H7 (cell line): ENCODE results near the gene COL2A1. TPM values are rescaled to one million over a fixed set of nuclear protein-coding genes. Genes with fewer than 3 reads are reported as not detected.

Experiments used
- DNase-seq: peaks from one replicate; pipeline ENCODE4 v3.0.0; 2012
- H3K27me3 ChIP-seq: 2 replicates; pipeline ENCODE4 v1.6.0; 2011; ENCODE audit warnings: mild to moderate bottlenecking, low read length; ENCODE audit not compliant: control insufficient read depth, insufficient read depth
- H3K36me3 ChIP-seq: replicated peaks from 2 replicates; pipeline ENCODE4 v1.5.1; 2011; ENCODE audit warnings: low read length; ENCODE audit not compliant: control insufficient read depth, insufficient read depth
- H3K4me3 ChIP-seq: 2 replicates; pipeline ENCODE4 v1.5.1; 2011; ENCODE audit warnings: low read depth, mild to moderate bottlenecking, control low read depth, low read length, moderate library complexity; ENCODE audit not compliant: insufficient read depth
- total RNA-seq: library from RNA; depleted of rRNA; stranded (reverse); fragments of >200 nt; shearing (Covaris generic); gene quantifications from 2 replicates; pipeline ENCODE4 v1.2.3, GENCODE V29; 2014

Gene COL2A1
- total RNA-seq, 1 experiment from 2014 or later = 2.0 TPM

DNA sequence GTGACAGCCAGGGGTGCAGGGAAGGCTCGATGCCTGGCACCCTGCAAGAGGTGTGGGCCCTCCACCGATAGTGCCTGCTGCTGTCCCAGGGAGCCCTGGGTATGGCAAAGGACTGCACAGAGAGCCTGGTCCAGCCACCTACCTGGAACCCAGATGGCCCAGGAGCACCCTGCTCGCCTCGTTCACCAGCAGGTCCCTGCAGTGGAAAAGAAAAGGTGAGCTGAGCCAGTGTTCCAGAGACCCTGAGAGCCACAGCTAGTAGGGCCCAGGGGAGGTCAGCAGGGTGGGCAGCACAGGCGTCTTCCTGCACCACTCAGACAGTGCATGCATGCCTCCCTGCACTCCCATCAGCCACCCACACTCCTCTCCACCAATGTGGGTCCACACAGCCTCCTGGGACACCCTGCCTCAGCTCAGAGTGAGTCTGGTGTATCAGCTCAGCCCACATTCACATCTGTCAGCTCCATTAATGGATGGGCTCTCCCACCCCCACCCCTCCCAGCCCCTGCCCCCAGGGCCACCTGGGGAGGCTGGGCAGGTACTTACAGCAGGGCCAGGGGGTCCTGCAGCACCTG, 20.6 kb downstream of the COL2A1 start:
- H3K36me3 ChIP-seq = no peaks in the 10 kb centered on the region
- DNase-seq = no peak
- H3K4me3 ChIP-seq = no peak overlapping the region
- peaks cover 1% of the 10 kb centered on the region for H3K27me3 ChIP-seq

DNA sequence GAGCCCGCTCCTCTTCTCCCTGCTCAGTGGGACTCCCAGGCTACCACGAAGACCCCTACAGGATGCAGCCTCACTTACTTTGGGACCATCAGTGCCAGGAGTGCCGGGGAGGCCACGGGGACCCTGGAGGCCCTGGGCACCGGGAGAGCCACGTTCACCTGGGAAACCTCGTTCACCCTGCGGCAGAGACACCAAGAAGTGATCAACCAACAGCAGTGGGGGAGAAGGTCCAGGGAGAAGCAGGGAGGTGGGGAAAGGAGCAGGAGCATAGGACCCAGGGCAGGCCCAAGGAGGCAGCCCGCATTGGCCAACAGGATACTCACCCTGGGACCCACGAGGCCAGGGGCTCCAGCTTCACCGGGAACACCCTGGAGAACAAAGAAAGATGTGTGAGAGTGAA, 21.5 kb downstream of the COL2A1 start:
- no peak for DNase-seq
- no peaks in the 10 kb centered on the region for H3K36me3 ChIP-seq
- H3K27me3 ChIP-seq = peaks cover 1% of the 10 kb centered on the region
- no peak overlapping the region for H3K4me3 ChIP-seq

DNA sequence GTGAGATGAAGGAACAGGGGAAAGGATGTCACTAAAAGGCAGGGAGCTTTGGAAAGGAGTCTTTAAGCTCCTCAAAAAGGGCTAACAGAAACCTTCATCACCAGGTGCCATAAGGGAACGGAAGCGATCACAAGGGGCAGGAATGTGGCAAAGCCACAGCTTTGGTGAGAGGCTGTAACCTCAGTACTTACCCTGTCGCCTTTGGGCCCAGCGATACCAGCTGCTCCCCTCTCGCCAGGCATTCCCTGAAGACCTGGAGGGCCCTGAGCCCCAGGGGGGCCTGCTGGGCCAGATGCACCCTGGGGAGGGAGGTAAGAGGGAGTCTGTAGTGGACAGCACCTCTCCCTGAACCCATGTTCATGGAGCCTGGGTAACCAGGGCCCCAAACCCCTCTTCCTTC, 22.0 kb downstream of the COL2A1 start:
- Histone ChIP-seq H3K36me3 (no peaks in the 10 kb centered on the region), H3K27me3 (peaks cover 1% of the 10 kb centered on the region; the same call in 1 of the 2 replicates), H3K4me3 (no peak overlapping the region)
- DNase-seq = no peak

DNA sequence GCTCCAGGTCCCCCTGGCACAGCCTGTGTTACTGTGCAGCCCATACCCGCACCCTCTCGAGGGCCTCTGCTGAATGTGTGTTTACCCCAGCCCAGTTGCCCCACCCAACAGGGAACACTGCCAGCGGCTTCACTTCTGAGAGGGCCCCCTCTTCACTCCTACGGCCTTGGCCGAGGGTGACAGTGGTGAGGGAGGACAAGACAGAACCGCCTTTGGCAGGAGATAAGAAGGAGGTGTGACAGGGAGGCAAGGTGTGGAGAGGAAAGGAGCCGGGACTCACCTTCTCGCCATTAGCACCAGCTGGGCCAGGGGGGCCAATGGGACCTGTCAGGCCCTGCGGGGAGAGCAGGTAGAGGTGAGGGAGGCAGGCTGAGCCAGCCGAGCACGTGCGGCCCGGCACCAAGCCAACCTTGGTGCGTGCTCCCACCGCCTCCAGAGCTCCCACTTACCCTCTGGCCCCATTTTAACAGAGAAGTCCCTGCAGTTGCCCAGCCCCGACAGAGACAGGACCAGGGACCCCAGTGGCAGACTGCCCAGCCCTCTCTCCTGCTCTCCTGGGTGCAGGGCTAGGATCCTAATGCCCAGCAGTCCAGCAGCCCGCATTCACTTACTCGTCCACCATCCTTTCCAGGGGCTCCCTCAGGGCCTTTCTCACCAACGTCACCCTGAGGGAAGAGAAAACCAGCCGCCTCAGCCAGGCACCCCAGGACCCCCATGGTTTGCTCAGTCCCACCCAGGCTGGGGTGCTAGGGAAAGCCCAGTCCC, 22.6 kb downstream of the COL2A1 start:
- H3K27me3 ChIP-seq = peaks cover 1% of the 10 kb centered on the region; the same call in 1 of the 2 replicates
- no peaks in the 10 kb centered on the region for H3K36me3 ChIP-seq
- no peak overlapping the region for H3K4me3 ChIP-seq
- DNase-seq = peak; percentile 31

DNA sequence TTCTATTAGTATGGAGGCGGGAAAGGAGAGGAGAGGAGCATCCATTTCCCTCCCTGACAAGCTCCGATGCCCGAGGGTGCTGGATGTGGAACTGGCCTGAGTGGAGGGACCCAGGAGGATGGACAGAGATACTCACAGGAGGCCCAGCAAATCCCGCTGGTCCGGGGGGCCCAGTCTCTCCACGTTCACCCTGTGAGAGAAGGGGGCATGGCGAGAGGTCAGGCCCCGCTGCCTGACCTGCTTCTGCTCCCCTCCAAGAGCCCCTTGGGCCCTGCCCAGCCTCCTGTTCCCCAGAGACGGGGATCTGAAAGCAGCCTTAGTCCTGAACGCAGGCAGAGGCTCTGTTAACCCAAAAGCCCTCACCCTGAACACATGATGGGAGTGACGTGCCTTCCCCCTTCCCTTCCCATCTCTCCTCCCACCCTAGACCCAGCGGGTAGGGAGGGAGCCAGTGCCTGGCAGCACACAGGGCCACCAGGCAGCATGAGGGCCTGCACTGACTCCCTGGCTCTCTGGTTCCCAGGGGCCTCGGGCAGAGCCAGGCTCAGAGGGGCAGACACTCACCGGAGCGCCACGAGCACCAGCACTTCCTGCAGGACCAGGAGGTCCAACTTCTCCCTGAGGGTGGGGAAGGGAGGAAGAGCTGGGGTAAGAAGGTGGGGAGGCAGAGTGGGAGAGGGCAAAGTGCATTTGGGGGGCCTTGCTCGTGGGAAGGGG, 23.3 kb downstream of the COL2A1 start:
- no peaks in the 10 kb centered on the region for H3K36me3 ChIP-seq
- DNase-seq = peak; percentile 40
- H3K4me3 ChIP-seq = no peak overlapping the region
- peaks cover 1% of the 10 kb centered on the region; the same call in 1 of the 2 replicates for H3K27me3 ChIP-seq

DNA sequence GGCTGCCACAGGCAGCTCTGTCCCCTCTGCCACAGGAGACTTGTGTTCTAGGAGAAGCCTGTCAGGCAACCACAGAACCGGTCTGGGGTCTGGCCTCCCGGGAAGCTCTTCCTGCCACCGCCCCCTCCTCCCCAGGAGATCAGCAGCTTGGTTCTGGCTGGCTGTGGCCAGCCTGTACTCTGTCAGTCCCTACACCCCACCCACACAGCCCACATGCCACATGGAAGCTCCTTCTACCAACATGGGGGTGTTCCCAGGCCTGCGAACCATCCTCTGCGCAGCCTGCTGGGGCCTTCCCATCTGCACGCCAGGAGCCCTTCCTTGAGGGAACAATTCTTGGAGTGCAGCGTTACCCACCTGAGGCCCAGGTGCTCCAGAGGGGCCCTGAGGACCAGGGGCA, 24.1 kb downstream of the COL2A1 start:
- no peak for DNase-seq
- Histone ChIP-seq H3K36me3 (no peaks in the 10 kb centered on the region), H3K4me3 (no peak overlapping the region), H3K27me3 (peaks cover 1% of the 10 kb centered on the region; the same call in 1 of the 2 replicates)

DNA sequence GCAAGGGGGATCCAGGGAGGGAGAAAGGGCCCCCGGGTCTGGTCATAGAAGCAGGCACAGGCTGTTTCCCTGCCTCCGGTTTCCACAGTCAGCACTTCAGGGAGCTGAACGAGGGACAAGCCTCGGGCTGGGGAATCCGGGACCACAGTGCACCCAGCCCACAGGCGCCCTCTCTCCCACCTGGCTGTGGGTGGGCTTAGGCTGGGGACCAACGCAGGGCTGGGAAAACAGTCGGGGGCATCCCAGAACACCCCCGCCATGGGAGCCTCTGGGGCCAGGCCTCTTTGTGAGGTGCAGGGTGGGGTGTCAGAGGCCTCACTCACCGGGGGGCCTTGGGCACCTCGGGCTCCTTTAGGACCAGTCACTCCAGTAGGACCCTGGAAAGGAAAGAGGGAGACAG, 24.6 kb downstream of the COL2A1 start:
- peaks cover 1% of the 10 kb centered on the region; the same call in 1 of the 2 replicates for H3K27me3 ChIP-seq
- no peak overlapping the region for H3K4me3 ChIP-seq
- no peaks in the 10 kb centered on the region for H3K36me3 ChIP-seq
- no peak for DNase-seq

DNA sequence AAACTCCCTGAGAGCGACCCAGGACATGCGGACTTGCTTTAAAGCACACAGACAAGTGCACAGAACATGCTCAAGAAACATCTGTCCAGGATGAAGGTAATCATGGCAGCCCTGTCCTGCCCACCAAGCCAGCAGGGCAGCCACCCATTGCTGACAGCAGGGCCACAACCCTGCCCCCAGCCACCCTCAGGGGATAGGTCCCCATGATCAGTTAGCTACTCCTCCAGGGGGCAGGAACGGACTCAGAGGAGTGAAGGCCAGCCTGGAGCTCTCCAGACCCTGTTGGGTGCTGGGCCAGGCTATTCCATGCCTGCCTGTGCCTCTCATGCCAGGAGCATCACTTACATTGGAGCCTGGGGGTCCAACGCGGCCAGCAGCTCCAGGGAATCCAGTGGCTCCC, 25.1 kb downstream of the COL2A1 start:
- Histone ChIP-seq H3K4me3 (no peak overlapping the region), H3K36me3 (no peaks in the 10 kb centered on the region), H3K27me3 (peaks cover 1% of the 10 kb centered on the region; the same call in 1 of the 2 replicates)
- no peak for DNase-seq

DNA sequence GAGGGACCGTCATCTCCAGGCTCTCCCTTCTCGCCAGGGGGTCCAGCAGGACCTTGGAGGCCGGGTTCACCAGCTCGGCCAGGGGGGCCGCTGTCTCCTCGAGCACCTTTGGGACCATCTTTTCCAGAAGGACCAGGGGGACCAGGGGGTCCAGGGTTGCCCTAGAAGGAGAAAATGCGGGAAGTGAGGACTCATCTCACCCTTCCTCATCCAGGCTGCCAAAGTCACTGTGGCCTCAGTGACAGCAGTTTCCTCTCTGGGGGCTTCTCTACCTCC, 25.7 kb downstream of the COL2A1 start:
- DNase-seq = no peak
- H3K4me3 ChIP-seq = no peak overlapping the region
- H3K36me3 ChIP-seq = no peaks in the 10 kb centered on the region
- peaks cover 1% of the 10 kb centered on the region; the same call in 1 of the 2 replicates for H3K27me3 ChIP-seq

DNA sequence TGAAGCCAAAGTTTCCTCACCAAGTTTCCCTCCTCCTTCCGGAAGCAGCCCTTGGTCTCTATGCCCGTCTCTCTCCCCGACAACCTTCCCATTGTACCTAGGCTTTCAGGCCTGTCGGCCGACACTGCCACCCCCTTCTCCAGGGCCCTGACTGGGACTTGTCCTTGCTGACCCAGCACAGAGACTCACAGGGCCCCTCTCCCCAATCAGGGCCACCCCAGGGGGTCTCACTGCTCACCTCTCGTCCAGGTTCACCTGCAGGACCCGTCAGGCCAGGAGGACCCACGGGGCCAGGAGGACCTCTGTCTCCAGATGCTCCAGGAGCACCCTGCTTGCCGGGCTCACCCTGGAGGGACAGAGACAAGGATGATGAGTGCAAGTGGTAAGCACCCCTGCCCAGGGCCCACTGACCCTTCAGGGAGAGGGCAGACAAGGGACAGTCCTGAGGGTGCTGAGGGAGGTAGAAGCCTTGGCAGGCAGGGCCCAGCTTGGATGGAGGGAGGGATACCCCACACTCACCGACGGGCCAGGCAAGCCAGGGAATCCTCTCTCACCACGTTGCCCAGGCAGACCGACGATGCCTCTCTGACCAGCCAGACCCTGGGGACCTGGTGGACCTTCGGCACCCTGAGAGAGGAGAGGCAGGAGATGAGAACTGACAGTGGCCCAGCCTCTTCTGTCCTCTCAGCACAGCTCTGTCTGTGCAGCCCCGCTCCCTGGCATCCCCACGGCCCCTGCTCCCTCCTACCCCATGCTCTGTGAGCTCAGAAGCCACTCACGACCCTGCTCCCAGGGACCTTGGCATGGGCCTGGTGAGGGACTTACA, 26.3 kb downstream of the COL2A1 start:
- Histone ChIP-seq H3K27me3 (peaks cover 1% of the 10 kb centered on the region; the same call in 1 of the 2 replicates), H3K36me3 (no peaks in the 10 kb centered on the region), H3K4me3 (no peak overlapping the region)
- no peak for DNase-seq

DNA sequence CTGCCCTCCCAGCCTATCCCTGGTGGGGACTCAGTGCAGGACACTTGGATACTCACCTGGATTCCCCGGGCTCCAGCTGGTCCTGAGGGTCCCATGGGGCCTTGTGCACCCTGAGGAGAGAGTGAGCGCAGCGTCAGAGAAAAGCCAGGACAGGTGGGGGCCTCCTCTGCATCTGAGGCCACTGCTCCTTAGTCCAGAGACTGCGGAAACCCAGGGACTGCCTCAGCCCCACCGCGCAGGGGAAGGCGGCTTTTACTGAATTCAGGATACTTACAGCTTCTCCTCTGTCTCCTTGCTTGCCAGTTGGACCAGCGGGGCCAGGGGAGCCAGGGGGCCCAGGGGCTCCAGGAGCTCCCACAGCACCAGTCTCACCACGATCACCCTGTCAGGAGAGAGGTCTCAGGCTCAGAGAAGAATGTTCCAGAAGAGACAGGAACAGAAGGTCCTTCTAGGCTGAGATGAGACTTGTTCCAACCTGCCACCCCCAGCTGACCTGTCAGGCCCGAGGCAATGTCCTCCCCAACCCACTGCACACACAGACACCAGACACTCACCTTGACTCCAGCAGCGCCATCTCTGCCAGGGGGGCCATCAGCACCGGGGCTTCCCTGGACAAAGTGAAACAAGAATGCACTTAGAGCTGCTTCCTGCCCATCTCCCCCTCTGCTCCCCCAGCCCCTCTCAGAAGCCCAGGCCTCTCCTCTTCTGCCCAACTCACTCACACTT, 27.1 kb downstream of the COL2A1 start:
- H3K36me3 ChIP-seq = no peaks in the 10 kb centered on the region
- no peak for DNase-seq
- H3K4me3 ChIP-seq = no peak overlapping the region
- peaks cover 1% of the 10 kb centered on the region; the same call in 1 of the 2 replicates for H3K27me3 ChIP-seq

DNA sequence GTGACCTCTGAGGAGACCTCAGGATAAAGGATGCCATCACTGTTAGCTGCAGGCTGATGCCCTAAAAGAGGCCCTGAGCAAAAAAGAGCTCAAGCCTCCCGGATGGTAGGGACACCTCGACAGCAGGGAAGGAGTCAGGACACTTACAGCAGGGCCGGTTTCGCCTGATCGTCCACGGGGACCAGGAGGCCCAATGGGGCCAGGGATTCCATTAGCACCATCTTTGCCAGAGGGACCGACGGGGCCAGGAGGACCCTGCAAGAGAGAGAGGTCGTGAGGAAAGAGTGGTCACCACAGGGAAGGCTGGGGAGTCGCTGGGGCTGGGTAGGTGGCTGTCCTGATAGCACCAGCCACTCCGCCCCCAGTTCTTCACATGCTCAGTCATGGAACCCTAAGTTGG, 28.5 kb downstream of the COL2A1 start:
- no peaks in the 10 kb centered on the region for H3K36me3 ChIP-seq
- DNase-seq = no peak
- H3K4me3 ChIP-seq = no peak overlapping the region
- H3K27me3 ChIP-seq = peaks cover 3% of the 10 kb centered on the region; the same call in 1 of the 2 replicates

DNA sequence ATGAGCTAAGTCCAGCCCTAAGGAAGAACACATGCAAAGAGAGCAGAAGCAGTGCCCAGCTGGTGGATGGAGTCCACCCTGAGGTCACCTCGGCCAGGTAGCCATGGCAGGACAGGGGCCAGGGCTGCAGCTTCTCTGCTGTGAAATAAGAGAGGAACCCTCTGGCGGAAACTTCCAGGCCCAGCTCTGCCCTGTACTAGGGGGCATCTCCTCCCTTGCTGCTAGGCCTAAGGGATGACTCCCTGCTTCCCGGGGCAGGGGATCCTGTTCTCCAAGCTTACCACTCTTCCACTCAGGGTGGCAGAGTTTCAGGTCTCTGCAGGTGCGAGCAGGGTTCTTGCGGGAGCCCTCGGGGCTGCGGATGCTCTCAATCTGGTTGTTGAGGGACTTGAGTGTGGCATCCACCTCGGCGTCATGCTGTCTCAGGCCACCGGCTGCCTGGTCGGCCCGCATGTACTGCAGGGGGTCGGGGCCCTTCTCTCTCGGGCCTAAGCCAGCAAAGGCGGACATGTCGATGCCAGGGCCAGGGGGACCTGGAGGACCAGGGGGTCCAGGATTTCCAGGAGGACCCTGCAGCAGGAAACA, 29.1 kb downstream of the COL2A1 start:
- no peak for DNase-seq
- Histone ChIP-seq H3K4me3 (no peak overlapping the region), H3K36me3 (no peaks in the 10 kb centered on the region), H3K27me3 (peaks cover 2% of the 10 kb centered on the region; the same call in 1 of the 2 replicates)
